Measurements from ENCODE around the gene RABGAP1L. TPM values are rescaled to one million over a fixed set of nuclear protein-coding genes. Genes with fewer than 3 reads are reported as not detected.

The RABGAP1L gene
- total RNA-seq, 4 donors from 2014 or later, result 70.5 to 100 (median 92.6) TPM

GRCh38 chr1:174352117-174352516 lies 192.8 kb downstream of the RABGAP1L start:
- Histone ChIP-seq H3K4me3 (replicated peaks in 1 of 3) (no peak overlapping the region), H3K9me3 (no peaks in the 10 kb centered on the region), H3K27me3 (no peaks in the 10 kb centered on the region), H3K36me3 (no peaks in the 10 kb centered on the region), H3K4me1 (no peaks in the 10 kb centered on the region), H3K27ac (no peak overlapping the region)
- TF ChIP-seq POLR2A (IDR thresholded peaks at IDR 0.05) (no peak), CTCF (IDR thresholded peaks at IDR 0.05) (no peak)
- intact Hi-C loops (cut with DNase I), result no loop called here
- no peak for DNase-seq

- DNase-seq, result no peak
- Histone ChIP-seq H3K4me1 (no peaks in the 10 kb centered on the region), H3K9me3 (no peaks in the 10 kb centered on the region), H3K36me3 (no peaks in the 10 kb centered on the region), H3K27me3 (no peaks in the 10 kb centered on the region), H3K4me3 (replicated peaks in 1 of 3) (no peak overlapping the region), H3K27ac (no peak overlapping the region)
- TF ChIP-seq CTCF (IDR thresholded peaks at IDR 0.05) (no peak), POLR2A (IDR thresholded peaks at IDR 0.05) (no peak)
- 87% methylated on average over 3 of the region's 3 CpGs for WGBS, 2 donors
- intact Hi-C loops (cut with DNase I), result no loop called here
Observed at GRCh38 chr1:174352883-174353608, 193.7 kb downstream of the RABGAP1L start.

- Histone ChIP-seq H3K27me3 (no peaks in the 10 kb centered on the region), H3K36me3 (no peaks in the 10 kb centered on the region), H3K4me1 (no peaks in the 10 kb centered on the region), H3K9me3 (no peaks in the 10 kb centered on the region), H3K27ac (no peak overlapping the region), H3K4me3 (replicated peaks in 1 of 3) (no peak overlapping the region)
- DNase-seq, result no peak
- intact Hi-C loops (cut with DNase I), result no loop called here
- WGBS, 2 donors, result 81 to 87% methylated on average over 3 of the region's 3 CpGs
- no peak for TF ChIP-seq CTCF (IDR thresholded peaks at IDR 0.05)
- no peak for TF ChIP-seq POLR2A (IDR thresholded peaks at IDR 0.05)
Observed at GRCh38 chr1:174358344-174358743, 199.0 kb downstream of the RABGAP1L start.

GRCh38 chr1:174358786-174359453 lies 199.6 kb downstream of the RABGAP1L start:
- TF ChIP-seq POLR2A (IDR thresholded peaks at IDR 0.05) (no peak), CTCF (IDR thresholded peaks at IDR 0.05) (no peak)
- H3K4me3 ChIP-seq (replicated peaks in 1 of 3), result no peak overlapping the region
- 92 to 94% methylated on average over 6 of the region's 6 CpGs for WGBS, 2 donors
- no peaks in the 10 kb centered on the region for H3K4me1 ChIP-seq
- intact Hi-C loops (cut with DNase I), result no loop called here
- H3K27ac ChIP-seq, result no peak overlapping the region
- no peaks in the 10 kb centered on the region for H3K27me3 ChIP-seq
- H3K36me3 ChIP-seq, result no peaks in the 10 kb centered on the region
- no peak for DNase-seq
- no peaks in the 10 kb centered on the region for H3K9me3 ChIP-seq

- DNase-seq, result no peak
- H3K36me3 ChIP-seq, result no peaks in the 10 kb centered on the region
- H3K27me3 ChIP-seq, result no peaks in the 10 kb centered on the region
- WGBS, 2 donors, result 94 to 96% methylated on average over 2 of the region's 2 CpGs
- no peaks in the 10 kb centered on the region for H3K9me3 ChIP-seq
- H3K4me1 ChIP-seq, result no peaks in the 10 kb centered on the region
- no peak overlapping the region for H3K4me3 ChIP-seq (replicated peaks in 1 of 3)
- intact Hi-C loops (cut with DNase I), result no loop called here
- TF ChIP-seq POLR2A (IDR thresholded peaks at IDR 0.05) (no peak), CTCF (IDR thresholded peaks at IDR 0.05) (no peak)
- H3K27ac ChIP-seq, result no peak overlapping the region
Observed at GRCh38 chr1:174359454-174359805, 200.1 kb downstream of the RABGAP1L start.

All from thyroid gland (tissue), 4 donors.